Measurements from ENCODE around the gene QPCTL. TPM values are rescaled to one million over a fixed set of nuclear protein-coding genes. Genes with fewer than 3 reads are reported as not detected.

QPCTL gene
- total and polyA plus RNA-seq, 2 of the 13 experiments (the other 11 are each of a cell fraction or from before 2014, with no cell fraction given) = 16.0 to 19.1 TPM

DNA sequence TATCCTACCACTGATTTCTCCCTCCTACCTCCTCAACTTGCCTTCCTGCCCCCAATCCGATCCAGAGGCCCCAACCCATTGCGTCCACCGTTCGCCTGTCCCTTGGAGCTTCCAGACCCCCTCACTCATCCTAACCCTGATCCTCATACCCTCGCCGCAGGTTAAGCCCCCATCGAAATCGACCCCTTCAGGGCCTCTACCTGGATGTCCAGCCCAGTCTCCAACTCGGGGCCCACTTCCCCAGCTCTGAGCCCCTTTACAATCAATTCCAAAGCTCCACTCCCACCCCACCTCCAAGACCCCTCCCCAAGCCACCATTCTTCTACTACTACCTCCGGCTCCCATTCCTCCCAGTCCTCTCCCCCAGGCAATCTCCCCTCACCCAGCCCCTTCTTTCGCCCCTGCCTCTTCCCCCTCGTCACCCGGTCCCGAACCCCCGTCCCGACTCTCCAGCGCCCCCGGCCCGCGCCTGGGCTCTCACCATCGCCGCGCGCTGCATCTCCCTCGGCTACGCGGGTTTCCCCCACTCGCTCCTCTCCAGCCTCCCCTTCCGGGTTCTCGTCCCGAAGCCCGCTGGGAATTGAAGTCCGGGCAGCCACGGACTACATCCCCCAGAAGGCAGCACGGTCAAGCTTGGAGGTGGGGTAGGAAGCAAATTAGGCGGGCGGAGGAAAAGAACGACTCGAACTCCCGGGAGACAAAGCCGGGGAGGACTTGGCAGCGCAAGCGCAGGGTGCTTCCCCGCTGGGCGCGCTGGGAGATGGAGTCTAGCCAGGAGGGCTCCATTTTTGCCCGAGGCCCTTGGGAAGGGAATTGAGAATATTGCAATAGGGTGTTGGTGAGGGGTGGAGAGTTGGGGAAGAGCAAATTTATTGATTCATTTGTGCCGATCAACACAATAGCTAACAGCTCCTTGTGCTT, 38.2 kb downstream of the QPCTL start, which contains the start of gene FBXO46 (continued):
- TF ChIP-seq ZNF567 (CRISPR knock-in tag; IDR thresholded peaks at IDR 0.05; ENCODE audit: borderline replicate concordance) (no peak), ZNF891 (CRISPR knock-in tag; IDR thresholded peaks at IDR 0.05) (no peak), ZNF747 (CRISPR knock-in tag; IDR thresholded peaks at IDR 0.05; ENCODE audit: borderline replicate concordance) (no peak; the same call in 1 of the 2 replicates), RAD51 (IDR thresholded peaks at IDR 0.05; ENCODE audit: borderline replicate concordance) (no peak), PLRG1 (conservative IDR thresholded peaks at IDR 0.05) (no peak), ZNF577 (CRISPR knock-in tag; IDR thresholded peaks at IDR 0.05; ENCODE audit: borderline replicate concordance, low read depth) (no peak), HNRNPL (IDR thresholded peaks at IDR 0.05; ENCODE audit: low read depth, low read length) (no peak), MED1 (CRISPR knock-in tag; IDR thresholded peaks at IDR 0.05) (peak; percentile 48; the same call in 1 of the 2 replicates), ZNF234 (CRISPR knock-in tag; conservative IDR thresholded peaks at IDR 0.05) (no peak), DMAP1 (CRISPR knock-in tag; IDR thresholded peaks at IDR 0.05) (peak; percentile 52; the same call in 1 of the 2 replicates), SATB2 (CRISPR knock-in tag; IDR thresholded peaks at IDR 0.05) (no peak), ZNF496 (CRISPR knock-in tag; IDR thresholded peaks at IDR 0.05; ENCODE audit: insufficient replicate concordance) (no peak), BHLHE40 (IDR thresholded peaks at IDR 0.05; ENCODE audit: low read length) (no peak)
- TF ChIP-seq, protein P1, sequence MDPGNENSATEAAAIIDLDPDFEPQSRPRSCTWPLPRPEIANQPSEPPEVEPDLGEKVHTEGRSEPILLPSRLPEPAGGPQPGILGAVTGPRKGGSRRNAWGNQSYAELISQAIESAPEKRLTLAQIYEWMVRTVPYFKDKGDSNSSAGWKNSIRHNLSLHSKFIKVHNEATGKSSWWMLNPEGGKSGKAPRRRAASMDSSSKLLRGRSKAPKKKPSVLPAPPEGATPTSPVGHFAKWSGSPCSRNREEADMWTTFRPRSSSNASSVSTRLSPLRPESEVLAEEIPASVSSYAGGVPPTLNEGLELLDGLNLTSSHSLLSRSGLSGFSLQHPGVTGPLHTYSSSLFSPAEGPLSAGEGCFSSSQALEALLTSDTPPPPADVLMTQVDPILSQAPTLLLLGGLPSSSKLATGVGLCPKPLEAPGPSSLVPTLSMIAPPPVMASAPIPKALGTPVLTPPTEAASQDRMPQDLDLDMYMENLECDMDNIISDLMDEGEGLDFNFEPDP (CRISPR knock-in tag; conservative IDR thresholded peaks at IDR 0.05) = 0 out of 2 replicates have a peak, but pooled peaks have one; percentile 82
- TF ChIP-seq, protein P2, sequence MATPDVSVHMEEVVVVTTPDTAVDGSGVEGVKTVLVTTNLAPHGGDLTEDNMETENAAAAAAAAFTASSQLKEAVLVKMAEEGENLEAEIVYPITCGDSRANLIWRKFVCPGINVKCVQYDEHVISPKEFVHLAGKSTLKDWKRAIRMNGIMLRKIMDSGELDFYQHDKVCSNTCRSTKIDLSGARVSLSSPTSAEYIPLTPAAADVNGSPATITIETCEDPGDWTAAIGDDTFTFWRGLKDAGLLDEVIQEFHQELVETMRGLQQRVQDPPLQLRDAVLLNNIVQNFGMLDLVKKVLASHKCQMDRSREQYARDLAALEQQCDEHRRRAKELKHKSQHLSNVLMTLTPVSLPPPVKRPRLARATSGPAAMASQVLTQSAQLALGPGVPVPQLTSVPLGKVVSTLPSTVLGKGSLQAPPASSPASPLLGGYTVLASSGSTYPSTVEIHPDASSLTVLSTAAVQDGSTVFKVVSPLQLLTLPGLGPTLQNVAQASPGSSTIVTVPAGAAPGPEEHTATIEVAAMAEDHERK (CRISPR knock-in tag; IDR thresholded peaks at IDR 0.05; ENCODE audit: low read depth) = no peak
- TF ChIP-seq, protein P3, sequence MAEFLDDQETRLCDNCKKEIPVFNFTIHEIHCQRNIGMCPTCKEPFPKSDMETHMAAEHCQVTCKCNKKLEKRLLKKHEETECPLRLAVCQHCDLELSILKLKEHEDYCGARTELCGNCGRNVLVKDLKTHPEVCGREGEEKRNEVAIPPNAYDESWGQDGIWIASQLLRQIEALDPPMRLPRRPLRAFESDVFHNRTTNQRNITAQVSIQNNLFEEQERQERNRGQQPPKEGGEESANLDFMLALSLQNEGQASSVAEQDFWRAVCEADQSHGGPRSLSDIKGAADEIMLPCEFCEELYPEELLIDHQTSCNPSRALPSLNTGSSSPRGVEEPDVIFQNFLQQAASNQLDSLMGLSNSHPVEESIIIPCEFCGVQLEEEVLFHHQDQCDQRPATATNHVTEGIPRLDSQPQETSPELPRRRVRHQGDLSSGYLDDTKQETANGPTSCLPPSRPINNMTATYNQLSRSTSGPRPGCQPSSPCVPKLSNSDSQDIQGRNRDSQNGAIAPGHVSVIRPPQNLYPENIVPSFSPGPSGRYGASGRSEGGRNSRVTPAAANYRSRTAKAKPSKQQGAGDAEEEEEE (CRISPR knock-in tag; IDR thresholded peaks at IDR 0.05; ENCODE audit: borderline replicate concordance) = no peak
- TF ChIP-seq, protein P4, sequence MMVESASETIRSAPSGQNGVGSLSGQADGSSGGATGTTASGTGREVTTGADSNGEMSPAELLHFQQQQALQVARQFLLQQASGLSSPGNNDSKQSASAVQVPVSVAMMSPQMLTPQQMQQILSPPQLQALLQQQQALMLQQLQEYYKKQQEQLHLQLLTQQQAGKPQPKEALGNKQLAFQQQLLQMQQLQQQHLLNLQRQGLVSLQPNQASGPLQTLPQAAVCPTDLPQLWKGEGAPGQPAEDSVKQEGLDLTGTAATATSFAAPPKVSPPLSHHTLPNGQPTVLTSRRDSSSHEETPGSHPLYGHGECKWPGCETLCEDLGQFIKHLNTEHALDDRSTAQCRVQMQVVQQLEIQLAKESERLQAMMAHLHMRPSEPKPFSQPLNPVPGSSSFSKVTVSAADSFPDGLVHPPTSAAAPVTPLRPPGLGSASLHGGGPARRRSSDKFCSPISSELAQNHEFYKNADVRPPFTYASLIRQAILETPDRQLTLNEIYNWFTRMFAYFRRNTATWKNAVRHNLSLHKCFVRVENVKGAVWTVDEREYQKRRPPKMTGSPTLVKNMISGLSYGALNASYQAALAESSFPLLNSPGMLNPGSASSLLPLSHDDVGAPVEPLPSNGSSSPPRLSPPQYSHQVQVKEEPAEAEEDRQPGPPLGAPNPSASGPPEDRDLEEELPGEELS (CRISPR knock-in tag; IDR thresholded peaks at IDR 0.05) = no peak
- TF ChIP-seq, protein P5, sequence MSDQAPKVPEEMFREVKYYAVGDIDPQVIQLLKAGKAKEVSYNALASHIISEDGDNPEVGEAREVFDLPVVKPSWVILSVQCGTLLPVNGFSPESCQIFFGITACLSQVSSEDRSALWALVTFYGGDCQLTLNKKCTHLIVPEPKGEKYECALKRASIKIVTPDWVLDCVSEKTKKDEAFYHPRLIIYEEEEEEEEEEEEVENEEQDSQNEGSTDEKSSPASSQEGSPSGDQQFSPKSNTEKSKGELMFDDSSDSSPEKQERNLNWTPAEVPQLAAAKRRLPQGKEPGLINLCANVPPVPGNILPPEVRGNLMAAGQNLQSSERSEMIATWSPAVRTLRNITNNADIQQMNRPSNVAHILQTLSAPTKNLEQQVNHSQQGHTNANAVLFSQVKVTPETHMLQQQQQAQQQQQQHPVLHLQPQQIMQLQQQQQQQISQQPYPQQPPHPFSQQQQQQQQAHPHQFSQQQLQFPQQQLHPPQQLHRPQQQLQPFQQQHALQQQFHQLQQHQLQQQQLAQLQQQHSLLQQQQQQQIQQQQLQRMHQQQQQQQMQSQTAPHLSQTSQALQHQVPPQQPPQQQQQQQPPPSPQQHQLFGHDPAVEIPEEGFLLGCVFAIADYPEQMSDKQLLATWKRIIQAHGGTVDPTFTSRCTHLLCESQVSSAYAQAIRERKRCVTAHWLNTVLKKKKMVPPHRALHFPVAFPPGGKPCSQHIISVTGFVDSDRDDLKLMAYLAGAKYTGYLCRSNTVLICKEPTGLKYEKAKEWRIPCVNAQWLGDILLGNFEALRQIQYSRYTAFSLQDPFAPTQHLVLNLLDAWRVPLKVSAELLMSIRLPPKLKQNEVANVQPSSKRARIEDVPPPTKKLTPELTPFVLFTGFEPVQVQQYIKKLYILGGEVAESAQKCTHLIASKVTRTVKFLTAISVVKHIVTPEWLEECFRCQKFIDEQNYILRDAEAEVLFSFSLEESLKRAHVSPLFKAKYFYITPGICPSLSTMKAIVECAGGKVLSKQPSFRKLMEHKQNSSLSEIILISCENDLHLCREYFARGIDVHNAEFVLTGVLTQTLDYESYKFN (CRISPR knock-in tag; conservative IDR thresholded peaks at IDR 0.05) = peak; percentile 64
